GM18498 (cell line): ENCODE results near the gene IGFBP3.

Experiments
- ATAC-seq: cut with Tn5 transposase; IDR thresholded peaks from one replicate; pipeline ENCODE4 v1.9.1; 2021; ENCODE audit warnings: mild to moderate bottlenecking, moderate library complexity; ENCODE audit not compliant: unreplicated experiment

Gene IGFBP3

DNA sequence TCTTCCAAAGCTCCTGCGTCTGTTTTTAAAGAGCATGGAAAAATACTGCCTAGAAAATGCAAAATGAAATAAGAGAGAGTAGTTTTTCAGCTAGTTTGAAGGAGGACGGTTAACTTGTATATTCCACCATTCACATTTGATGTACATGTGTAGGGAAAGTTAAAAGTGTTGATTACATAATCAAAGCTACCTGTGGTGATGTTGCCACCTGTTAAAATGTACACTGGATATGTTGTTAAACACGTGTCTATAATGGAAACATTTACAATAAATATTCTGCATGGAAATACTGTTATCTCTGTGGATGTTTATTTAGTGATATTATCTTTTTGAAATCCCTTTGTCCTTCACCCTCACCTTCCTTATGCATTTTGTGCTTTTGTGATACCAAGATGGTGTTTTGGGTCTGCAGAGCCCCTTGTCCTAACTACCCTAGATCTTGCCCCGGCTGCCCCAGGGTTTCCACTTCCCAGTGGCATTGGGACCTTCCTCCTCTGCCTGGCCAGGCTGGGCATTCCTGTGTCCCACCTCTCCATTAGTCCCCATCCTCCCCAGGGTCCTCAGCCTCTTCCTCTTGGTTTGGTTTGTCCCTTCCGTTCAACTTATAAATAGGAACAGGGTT, 27.6 kb downstream of the IGFBP3 start:
- no peak for ATAC-seq

DNA sequence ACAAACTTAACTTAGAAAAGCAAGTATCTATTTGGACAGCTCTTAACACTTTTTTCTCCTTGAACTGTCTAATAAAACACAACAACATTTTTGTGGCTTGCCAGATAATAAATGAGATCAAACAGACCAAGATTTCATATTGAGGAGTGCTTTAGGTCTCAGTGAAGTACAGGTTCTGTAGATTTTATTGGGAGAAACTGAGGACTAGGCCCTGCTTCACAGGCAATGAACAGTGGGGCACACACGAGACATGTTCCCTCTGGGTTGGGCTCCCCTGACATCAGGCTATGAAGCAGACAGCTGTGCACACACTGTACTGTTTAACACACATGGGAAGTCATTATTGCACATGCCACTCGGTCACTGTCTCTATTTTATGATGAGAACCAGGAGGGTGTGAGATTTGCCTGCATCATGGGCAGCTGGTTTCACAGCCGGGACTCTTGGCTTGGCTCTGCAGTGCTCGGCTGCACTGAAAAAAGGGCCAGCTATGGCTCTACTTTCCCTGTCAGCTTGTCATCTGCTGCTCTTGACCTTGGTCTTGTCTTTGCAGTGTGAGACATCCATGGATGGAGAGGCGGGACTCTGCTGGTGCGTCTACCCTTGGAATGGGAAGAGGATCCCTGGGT, 28.6 kb downstream of the IGFBP3 start:
- no peak for ATAC-seq

GRCh38 chr7:45891462-45892402, 29.3 kb downstream of the IGFBP3 start:
- ATAC-seq: no peak

GRCh38 chr7:45890902-45891461, 30.1 kb downstream of the IGFBP3 start:
- no peak for ATAC-seq

DNA sequence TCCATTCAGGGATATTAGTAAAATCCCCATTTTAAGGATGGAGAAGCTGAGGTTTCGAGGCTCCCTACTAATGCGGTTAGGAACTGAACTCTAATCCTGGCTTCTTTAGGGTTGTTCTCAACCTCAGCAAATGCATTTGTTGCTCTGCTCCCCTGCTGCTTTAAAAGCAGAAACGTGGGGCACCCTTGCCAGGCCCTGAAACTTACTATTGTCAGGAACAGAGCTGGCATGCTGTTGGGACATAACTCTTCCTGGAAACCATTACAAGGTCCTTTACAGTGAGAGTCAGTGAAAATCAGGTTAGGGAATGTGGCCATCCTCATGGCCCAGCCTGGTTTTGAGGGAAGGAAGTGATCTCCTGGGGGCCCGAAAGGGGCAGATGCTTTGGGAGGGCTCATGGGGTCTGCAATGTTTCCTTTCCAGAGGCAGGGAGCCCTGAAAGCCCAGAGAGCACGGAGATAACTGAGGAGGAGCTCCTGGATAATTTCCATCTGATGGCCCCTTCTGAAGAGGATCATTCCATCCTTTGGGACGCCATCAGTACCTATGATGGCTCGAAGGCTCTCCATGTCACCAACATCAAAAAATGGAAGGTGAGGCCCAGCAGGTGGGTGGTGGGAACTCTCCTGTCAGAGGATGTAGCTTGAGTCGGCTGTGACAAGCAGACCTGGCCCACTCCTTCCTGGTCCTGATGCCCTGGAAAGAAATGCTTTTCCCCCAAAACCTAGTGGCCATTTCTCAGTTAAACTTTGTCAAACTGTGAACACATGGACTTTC, 30.8 kb downstream of the IGFBP3 start:
- no peak for ATAC-seq

DNA sequence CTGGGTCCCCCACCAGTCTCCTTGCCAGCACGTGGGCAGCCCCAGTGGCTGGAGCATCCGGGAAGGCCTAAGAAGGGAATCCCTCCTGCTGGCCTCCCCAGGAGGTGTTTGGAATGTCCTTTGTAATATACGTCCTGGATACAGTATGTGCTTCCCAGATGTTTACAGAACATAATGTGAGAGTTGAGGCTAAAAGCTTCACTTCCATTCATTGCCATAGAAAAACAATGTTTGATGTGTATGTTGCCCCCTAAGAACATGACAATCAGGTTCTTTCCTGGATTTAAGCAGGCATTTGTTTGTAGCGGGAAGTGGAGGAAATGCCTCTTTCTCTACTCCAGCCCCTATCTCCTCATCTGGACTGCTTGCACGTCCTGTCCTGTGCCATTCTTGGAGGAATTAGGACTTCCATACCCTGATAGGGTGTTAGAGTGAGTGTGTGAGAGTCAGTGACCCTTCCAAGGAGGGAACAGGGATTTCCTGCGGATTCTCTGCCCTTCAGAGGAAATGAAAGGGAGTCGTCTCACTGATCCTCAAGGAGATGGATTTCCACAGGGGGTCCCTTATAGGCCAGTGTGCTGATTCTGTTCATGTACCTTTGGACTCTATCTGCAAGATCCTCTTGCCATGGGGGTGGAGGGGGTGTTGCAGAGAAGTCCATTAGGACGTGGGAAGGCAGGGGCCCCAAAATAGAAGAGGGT, 31.6 kb downstream of the IGFBP3 start:
- ATAC-seq: no peak

DNA sequence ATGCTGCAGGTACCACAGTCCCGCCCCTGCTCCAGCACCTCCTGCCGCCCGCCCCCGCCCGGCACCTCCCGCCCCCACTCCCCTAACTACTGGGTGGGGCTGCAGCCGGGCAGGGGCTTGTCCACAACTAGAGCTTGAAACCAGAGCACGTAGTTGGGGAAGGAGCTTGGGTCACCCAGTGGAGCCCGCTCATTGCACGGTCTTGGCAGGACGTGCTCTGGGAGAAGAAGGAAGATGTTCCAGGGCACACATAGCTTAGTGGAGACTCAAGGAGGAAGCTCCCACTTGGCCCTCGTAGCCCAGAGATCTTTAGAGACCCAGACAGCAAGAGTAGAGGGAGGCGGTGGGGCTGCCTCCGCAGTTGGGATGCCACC, 32.1 kb downstream of the IGFBP3 start:
- no peak for ATAC-seq

DNA sequence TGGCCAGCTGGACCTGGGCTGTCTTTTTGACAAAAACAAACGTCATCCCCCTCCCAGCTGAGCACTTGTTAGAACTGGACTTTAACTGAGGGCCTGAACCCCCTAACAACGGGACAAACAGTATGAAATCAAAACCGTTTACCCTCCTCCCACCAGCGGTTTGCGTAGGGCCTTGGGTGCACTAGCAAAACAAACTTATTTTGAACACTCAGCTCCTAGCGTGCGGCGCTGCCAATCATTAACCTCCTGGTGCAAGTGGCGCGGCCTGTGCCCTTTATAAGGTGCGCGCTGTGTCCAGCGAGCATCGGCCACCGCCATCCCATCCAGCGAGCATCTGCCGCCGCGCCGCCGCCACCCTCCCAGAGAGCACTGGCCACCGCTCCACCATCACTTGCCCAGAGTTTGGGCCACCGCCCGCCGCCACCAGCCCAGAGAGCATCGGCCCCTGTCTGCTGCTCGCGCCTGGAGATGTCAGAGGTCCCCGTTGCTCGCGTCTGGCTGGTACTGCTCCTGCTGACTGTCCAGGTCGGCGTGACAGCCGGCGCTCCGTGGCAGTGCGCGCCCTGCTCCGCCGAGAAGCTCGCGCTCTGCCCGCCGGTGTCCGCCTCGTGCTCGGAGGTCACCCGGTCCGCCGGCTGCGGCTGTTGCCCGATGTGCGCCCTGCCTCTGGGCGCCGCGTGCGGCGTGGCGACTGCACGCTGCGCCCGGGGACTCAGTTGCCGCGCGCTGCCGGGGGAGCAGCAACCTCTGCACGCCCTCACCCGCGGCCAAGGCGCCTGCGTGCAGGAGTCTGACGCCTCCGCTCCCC, 32.7 kb downstream of the IGFBP3 start, which contains the start of gene IGFBP1:
Gene IGFBP1, plus strand, starts transcription at position 304 of the 808 bp plus-strand sequence. Its CDS starts 165 bp downstream, at position 469.
- ATAC-seq: no peak

- no peak for ATAC-seq
Measured at GRCh38 chr7:45886931-45887667, 34.0 kb downstream of the IGFBP3 start.

GRCh38 chr7:45885264-45885882, 35.7 kb downstream of the IGFBP3 start:
- ATAC-seq: no peak

DNA sequence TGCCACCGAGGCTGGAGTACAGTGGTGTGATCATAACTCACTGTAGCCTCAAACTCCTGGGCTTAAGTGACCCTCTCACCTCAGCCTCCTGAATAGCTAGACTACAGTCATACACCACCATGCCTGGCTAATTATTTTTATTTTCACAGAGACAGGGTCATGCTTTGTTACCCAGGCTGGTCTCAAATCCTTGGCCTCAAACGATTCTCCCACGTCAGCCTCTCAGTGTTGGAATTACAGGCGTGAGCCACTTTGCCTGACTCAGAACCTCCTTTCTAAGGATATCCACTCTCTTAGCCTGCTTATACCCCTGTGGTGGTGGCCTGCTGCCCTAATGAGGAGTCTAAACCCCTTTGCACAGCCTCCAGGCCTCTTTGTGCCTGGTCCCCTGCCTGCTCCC, 36.9 kb downstream of the IGFBP3 start:
- ATAC-seq: no peak

- ATAC-seq: no peak
Measured at GRCh38 chr7:45882465-45882810, 38.6 kb downstream of the IGFBP3 start.

- ATAC-seq: no peak
Measured at GRCh38 chr7:45881759-45882464, 39.2 kb downstream of the IGFBP3 start.

GRCh38 chr7:45881280-45881758, 39.8 kb downstream of the IGFBP3 start:
- no peak for ATAC-seq

- no peak for ATAC-seq
Measured at GRCh38 chr7:45880433-45880860, 40.6 kb downstream of the IGFBP3 start.

GRCh38 chr7:45878457-45879144, 42.5 kb downstream of the IGFBP3 start:
- no peak for ATAC-seq

DNA sequence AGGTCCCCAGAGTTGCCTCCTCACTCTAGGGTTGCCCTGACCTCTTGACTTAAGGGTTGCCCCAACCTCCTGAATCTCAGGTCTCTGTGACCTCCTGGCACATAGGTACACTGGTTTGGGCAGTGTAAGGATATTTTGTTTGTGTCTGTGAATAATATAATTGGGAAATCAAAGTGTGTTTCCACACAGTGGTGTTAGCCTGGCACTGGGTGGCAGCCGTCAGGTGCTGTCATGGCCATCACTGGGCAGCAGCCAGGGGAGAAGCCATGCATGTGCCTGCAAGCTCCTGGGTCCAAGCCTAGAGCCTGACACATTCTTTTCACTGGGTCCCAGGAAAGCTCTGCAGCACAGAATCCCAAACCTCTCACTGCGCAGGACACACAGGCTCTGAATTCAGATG, 44.6 kb downstream of the IGFBP3 start:
- ATAC-seq: no peak
